Stimulated activated naive B cell treated with anti-CD40 and anti-IgM and Interleukin-4, amounts not matched to agents 10 μg/mL and 1 μg/mL and 100 μg/mL, for 72 hours (primary cell): Measurements from ENCODE around the gene TEFM.
"Not testable (repeated sequence)": the region's sequence is repeated elsewhere in the genome, so short reads cannot be mapped to it uniquely, and the experiment has no call there.

Source experiments
- ATAC-seq, 2 donors: fragments of 150-1000 bp; cut with Tn5 transposase; replicated peaks; 2 replicates each; pipeline ENCODE4 v1.10.0; 2021; ENCODE audit warnings: moderate library complexity in 1 of 2
- DNase-seq: peaks from one replicate; pipeline ENCODE4 v3.0.0; 2021
- H3K27ac Mint-ChIP-seq: one replicate; pipeline ENCODE4 v1.8.0; 2022; ENCODE audit warnings: mild to moderate bottlenecking, mixed read lengths
- H3K27me3 Mint-ChIP-seq, 2 donors: one replicate each; pipeline ENCODE4 v1.8.0; 2022; ENCODE audit warnings: mixed read lengths in 2 of 2
- H3K36me3 Mint-ChIP-seq, 2 donors: one replicate each; pipeline ENCODE4 v1.8.0; 2022; ENCODE audit warnings: mixed read lengths in 2 of 2, mild to moderate bottlenecking in 1 of 2
- H3K4me1 Mint-ChIP-seq, 2 donors: one replicate each; pipeline ENCODE4 v1.8.0; 2022; ENCODE audit warnings: mixed read lengths in 2 of 2, mild to moderate bottlenecking in 1 of 2
- H3K4me3 Mint-ChIP-seq, 2 donors: one replicate each; pipeline ENCODE4 v1.8.0; 2022; ENCODE audit warnings: mild to moderate bottlenecking in 2 of 2, mixed read lengths in 2 of 2, moderate library complexity in 1 of 2
- H3K9me3 Mint-ChIP-seq, 2 donors: one replicate each; pipeline ENCODE4 v1.8.0; 2022; ENCODE audit warnings: mixed read lengths in 2 of 2, mild to moderate bottlenecking in 1 of 2

TEFM gene, protein sequence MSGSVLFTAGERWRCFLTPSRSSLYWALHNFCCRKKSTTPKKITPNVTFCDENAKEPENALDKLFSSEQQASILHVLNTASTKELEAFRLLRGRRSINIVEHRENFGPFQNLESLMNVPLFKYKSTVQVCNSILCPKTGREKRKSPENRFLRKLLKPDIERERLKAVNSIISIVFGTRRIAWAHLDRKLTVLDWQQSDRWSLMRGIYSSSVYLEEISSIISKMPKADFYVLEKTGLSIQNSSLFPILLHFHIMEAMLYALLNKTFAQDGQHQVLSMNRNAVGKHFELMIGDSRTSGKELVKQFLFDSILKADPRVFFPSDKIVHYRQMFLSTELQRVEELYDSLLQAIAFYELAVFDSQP

DNA sequence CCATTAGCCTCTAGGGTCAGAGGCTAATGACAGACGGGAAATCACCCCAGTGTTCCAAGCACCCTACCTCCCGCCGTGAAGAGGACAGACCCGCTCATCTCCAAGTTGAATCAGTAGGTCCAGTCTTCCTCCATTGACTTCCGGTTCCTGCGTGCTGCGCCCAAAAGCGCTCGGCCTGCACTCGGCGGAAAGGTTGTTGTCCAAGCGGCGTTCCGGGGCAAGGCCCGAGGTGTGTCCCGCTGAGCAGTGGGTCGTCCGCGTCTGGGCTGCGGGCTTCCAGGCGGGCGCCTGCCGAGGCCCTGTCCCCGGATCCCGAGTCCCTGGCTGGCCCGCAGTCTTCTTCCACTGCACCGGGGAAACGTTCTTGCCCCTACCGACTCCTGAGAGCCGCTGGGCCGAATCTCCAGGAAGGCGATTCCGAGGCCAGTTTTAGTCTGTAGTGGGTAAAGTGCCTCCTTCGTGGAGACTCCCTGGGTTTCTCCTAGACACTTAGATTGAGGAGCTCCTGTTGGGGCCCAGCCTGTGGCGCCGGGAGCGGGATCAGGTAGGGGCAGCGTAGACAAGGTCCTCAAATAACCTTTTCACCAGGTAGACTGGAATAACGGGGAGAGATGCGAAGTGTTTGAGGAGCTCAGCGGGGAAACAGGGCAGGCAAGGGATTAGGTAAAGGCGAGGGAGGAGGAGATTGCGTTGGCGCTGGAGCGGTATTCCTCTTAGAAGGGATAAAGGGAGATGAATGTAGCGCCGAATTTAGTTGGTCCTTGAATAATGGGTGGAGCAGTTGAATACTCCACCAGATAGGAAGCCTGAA is at the start of gene TEFM:
TEFM (minus strand) TSS at position 138 of the 811 bp plus-strand sequence; CDS start at position 98, 40 bp downstream.
- peak; percentile 92 to 93 for ATAC-seq
- H3K9me3 Mint-ChIP-seq = peaks cover 0 to 1% of the 10 kb centered on the region in 2 donors
- peak within 1 kb of the TSS; percentile 97 for H3K27ac Mint-ChIP-seq

DNA sequence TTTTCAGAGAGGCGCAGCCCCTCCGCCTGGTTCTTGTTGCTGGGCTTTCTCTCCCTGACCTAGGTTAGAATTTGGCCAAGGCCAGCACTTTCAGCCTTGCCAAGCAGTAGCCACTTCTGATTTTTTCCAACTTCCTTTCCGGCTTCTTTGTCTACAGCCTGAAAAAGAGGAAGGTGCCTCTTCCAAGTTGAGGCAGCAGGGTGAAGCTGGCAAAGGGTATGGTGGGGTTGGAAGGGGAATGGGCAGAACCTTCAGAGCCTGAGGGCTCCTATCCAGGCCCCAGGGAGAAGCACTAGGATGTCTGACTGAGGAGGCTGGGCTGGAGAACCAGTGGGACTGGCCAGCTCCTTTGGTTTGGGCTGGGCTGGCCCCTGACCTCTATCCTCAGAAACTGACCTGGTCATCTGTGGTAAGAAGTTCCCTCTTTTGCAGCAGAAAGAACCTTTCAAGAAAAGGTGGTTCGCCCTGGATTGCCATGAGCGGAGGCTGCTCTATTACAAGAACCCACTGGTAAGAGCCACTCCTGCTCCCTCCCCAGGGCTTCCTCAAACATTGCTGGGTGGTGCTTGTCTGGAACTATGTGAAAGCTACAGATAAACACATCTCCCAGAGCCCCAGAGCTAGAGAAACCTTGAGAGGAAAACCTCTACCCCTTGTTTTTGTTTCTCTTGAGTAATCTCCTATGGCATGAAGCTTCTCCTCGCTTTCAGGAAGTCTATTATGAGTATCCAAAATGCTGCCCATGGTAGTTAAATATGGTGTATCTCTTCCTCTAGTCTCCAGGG is 48.2 kb upstream of the TEFM start:
- Mint-ChIP-seq H3K9me3 (no peaks in the 10 kb centered on the region), H3K4me3 (no peak overlapping the region), H3K4me1 (peaks cover 56 to 90% of the 10 kb centered on the region in 2 donors), H3K27ac (no peak overlapping the region), H3K27me3 (no peaks in the 10 kb centered on the region), H3K36me3 (peaks cover 41 to 51% of the 10 kb centered on the region in 2 donors)
- ATAC-seq = peak; percentile 30 to 32
- no peak for DNase-seq

More for the DNA sequence above, at the start of gene TEFM:
- Mint-ChIP-seq H3K4me1 (peaks cover 30 to 50% of the 10 kb centered on the region in 2 donors), H3K36me3 (peaks cover 7 to 28% of the 10 kb centered on the region in 2 donors), H3K27me3 (no peaks in the 10 kb centered on the region), H3K4me3 (peak within 1 kb of the TSS; percentile 90 to 96)
- peak; percentile 92 for DNase-seq

DNA sequence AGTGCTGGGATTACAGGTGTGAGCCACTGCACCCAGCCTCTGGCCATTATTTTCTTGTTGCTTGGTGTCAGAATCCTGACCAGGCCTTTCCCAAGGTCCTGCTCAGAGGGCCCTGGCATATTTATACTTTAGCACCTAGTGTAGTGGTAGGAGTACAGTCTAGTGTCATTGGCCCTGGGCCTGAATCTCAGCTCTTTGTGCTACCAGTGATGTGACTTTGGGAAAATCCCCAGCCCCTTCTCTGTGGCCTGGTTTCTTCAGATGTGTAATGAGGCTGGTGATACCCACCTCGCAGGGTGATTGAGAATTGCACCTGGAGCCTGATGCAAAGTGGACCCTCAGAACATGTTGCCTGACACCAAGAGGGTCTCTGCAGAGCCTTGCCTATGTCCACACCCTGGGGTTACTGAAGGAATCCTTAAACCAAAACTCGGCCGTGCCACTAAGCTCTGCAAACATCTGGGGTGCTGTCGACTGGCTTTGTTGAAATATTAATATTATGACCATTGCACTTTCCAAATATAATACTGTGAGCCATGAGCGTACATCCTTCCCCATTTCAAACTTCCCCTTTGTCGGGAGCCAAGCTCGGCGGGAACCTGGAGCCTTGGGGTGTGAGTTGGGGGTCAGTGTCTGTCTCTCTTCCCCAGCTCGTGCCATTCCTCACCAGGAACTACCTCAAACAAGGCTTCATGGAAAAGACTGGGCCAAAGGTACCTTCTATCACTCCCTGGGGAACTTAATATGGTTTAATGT is 46.8 kb upstream of the TEFM start:
- no peak overlapping the region for H3K27ac Mint-ChIP-seq
- ATAC-seq (peak; percentile 61 to 71), DNase-seq (no peak)

DNA sequence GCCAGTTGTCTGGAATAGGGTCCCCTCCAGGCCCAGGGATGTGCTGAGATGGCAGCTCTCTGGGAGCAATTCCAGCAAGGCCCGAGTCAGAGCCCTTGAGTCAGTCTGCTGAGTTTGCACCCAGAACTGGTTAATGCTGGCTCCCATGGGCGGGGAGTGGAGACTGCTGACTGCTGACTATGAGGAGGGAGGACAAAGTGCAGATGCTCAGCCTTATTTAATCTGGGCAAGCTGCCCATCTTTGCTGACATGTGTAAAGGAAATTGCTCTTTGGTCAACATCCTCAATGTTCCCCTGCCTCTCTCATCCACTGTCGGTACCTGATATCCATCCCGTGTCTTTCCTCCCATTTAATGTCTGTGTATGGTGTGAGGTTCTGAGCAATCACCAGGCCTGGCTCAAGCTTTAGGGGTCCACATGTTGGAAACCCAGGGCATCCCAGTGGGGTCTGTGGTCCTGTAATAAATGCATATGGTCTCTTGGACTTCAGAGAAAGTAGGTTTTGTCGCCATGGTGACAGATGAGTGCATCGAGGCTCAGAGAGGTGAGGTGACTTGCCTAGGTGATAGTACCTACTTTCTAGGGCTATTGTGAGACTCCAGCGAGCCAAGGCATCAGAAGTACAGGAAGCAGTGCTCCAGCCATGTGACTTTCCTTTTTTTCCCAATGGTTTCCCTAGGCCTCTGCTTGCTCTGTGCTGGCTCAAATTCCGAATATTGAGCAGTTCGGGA is 44.8 kb upstream of the TEFM start:
- no peak overlapping the region for H3K4me3 Mint-ChIP-seq
- H3K27ac Mint-ChIP-seq = peak overlapping the region; percentile 31
- H3K4me1 Mint-ChIP-seq = peaks cover 33 to 68% of the 10 kb centered on the region in 2 donors
- peaks cover 29 to 35% of the 10 kb centered on the region in 2 donors for H3K36me3 Mint-ChIP-seq
- no peak for ATAC-seq
- H3K9me3 Mint-ChIP-seq = no peaks in the 10 kb centered on the region
- H3K27me3 Mint-ChIP-seq = no peaks in the 10 kb centered on the region
- no peak for DNase-seq

More for the DNA sequence above, 46.8 kb upstream of the TEFM start:
- H3K4me1 Mint-ChIP-seq = peaks cover 45 to 83% of the 10 kb centered on the region in 2 donors
- peaks cover 38 to 45% of the 10 kb centered on the region in 2 donors for H3K36me3 Mint-ChIP-seq
- H3K9me3 Mint-ChIP-seq = no peaks in the 10 kb centered on the region
- H3K4me3 Mint-ChIP-seq = peak overlapping the region; percentile 9 to 13
- H3K27me3 Mint-ChIP-seq = no peaks in the 10 kb centered on the region

DNA sequence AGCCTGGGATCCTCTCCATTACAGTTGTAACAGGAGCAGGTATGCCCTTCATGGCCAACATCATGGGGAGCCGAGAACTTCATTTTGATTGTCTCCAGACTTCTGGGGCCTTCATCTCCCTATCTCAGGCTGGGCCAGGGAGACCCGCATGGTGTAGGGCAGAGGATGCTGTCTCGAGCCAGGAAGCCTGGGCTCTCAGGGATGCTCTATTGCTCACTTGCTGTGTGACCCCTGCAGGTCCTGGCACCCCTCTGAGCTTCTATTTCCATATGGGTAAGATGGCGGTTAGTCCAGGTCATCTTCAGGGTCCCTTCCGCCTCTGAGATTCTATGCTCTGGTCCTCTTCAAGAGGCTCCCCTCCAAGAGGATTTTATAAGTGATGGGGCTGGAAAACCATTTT is 44.2 kb upstream of the TEFM start:
- Mint-ChIP-seq H3K27me3 (no peaks in the 10 kb centered on the region), H3K4me1 (peaks cover 32 to 67% of the 10 kb centered on the region in 2 donors), H3K9me3 (no peaks in the 10 kb centered on the region), H3K4me3 (no peak overlapping the region), H3K27ac (no peak overlapping the region), H3K36me3 (peaks cover 34 to 39% of the 10 kb centered on the region in 2 donors)
- DNase-seq = no peak
- no peak for ATAC-seq

DNA sequence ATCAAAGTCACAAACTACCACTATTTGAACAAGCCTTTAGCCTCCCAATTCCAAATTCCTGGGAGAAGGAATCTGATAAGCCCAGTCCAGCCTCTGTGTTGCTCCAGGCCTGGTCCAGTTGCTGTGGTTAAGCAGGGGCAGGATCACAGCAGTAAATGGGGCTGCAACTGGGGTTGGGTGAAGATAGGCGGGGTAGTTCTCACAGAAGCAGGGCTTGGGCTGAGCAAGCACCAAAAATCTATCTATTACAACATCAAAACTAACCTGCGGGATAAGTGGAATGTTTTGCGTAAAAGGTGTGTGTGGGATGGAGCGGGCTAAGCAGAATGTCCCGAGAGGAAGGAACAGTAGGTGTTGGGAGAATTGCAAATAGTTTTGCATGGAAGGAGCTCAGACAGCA is 41.8 kb upstream of the TEFM start:
- Mint-ChIP-seq H3K4me3 (no peak overlapping the region), H3K9me3 (no peaks in the 10 kb centered on the region), H3K27me3 (no peaks in the 10 kb centered on the region), H3K36me3 (peaks cover 42 to 44% of the 10 kb centered on the region in 2 donors), H3K27ac (no peak overlapping the region), H3K4me1 (peaks cover 17 to 43% of the 10 kb centered on the region in 2 donors)
- ATAC-seq (no peak), DNase-seq (no peak)

DNA sequence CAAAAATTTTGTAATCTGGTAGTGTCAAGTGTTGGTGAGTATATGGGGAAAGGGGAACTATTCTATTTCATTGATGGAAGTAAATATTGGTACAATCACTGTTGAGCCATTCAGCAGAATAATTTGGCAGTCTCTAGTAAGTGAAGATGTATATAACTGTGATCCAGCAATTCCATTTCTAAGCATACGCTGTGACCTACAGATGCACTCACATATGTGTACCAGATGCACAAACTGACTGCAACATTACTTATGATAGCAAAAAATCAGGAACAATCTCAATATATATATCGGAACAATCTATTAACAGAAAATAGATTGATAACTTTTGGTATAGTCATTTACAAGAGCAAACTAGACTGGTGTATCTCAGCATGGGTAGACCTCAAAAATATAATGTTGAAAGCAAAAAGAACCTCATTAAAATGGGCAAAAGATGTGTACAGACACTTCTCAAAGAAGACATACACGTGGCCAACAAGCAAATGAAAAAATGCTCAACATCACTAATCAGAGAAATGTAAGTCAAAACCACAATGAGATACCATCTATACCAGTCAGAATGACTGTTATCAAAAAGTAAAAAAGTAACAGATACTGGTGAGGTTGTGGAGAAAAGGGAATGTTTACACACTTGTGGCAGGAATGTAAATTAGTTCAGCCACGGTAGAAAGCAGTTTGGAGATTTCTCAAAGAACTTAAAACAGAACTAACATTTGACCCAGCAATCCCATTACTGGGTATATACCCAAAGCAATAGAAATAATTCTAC is 36.5 kb upstream of the TEFM start:
- no peaks in the 10 kb centered on the region for H3K27me3 Mint-ChIP-seq
- ATAC-seq (no peak), DNase-seq (no peak)
- H3K4me3 Mint-ChIP-seq = no peak overlapping the region
- H3K27ac Mint-ChIP-seq = no peak overlapping the region
- no peaks in the 10 kb centered on the region for H3K9me3 Mint-ChIP-seq
- peaks cover 5 to 16% of the 10 kb centered on the region in 2 donors for H3K4me1 Mint-ChIP-seq
- H3K36me3 Mint-ChIP-seq = peaks cover 56 to 57% of the 10 kb centered on the region in 2 donors

DNA sequence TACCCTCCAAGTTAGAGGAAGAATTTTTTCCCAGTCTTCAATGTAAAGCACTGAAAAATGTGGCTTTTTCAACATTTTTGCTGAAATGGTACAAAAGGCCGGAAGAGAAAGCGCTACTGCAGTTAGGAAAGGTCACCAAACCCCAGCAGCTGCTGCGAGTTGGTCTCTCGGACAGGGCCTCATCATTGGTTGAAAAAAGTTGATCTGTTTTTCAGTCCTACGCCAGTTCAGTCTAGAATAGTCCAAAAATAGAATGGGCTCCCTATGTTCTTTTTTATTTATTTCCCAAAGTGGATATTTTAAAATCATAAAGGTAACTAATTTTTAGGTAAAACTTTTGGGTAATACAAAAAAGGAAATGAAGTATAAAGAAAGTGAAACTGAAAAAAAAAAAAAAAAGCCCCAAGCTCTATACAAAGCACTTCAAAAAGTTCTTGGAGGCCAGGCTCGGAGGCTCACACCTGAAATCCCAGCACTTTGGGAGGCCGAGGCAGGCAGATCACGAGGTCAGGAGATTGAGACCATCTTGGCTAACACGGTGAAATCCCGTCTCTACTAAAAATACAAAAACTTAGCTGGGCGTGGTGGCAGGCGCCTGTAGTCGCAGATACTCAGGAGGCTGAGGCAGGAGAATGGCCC is 33.1 kb upstream of the TEFM start:
- peak; percentile 62 to 64 for ATAC-seq
- DNase-seq = no peak
- Mint-ChIP-seq H3K4me1 (peaks cover 5 to 19% of the 10 kb centered on the region in 2 donors), H3K27ac (peak overlapping the region; percentile 93), H3K4me3 (peak overlapping the region in 1 of 2 donors; percentile 48), H3K9me3 (no peaks in the 10 kb centered on the region), H3K36me3 (peaks cover 59 to 62% of the 10 kb centered on the region in 2 donors), H3K27me3 (no peaks in the 10 kb centered on the region)

DNA sequence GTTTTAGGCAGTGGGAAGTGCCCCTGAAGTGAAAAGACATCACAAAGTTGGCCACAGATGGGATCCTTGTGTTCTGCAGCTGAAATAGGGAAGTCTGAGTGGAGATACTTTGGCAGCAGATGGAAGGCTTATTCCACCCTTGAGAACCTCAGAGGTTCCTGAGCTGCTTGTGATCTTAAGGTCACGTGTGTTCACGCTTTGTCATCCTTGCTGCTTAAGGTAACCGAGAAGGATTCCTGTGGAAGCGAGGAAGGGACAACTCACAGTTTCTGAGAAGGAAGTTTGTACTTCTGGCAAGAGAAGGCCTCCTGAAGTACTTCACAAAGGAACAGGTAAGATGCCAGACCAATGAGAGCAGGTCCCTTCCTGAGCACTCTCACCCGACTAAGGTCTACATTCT is 27.9 kb upstream of the TEFM start:
- Mint-ChIP-seq H3K9me3 (no peaks in the 10 kb centered on the region), H3K4me3 (no peak overlapping the region), H3K27ac (no peak overlapping the region), H3K27me3 (no peaks in the 10 kb centered on the region), H3K4me1 (peaks cover 3 to 13% of the 10 kb centered on the region in 2 donors), H3K36me3 (peaks cover 49 to 55% of the 10 kb centered on the region in 2 donors)
- ATAC-seq (no peak), DNase-seq (no peak)

DNA sequence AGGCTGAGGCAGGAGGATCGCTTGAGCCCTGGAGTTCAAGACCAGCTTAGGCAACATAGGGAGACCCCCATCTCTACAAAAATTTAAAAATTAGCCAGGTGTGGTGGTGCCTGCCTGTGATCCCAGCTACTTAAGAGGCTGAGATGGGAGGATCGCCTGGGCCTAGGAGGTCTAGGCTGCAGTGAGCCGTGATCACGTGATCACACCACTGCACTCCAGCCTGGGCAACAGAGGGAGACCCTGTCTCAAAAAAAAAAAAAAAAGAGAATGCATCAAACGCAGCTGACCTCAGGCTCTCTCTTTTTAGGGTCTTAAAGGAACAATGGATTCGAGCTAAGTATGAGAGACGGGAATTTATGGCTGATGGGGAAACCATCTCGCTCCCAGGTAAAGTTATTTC is 25.5 kb upstream of the TEFM start:
- H3K4me1 Mint-ChIP-seq, H3K27me3 Mint-ChIP-seq, ATAC-seq, H3K27ac Mint-ChIP-seq, DNase-seq, H3K9me3 Mint-ChIP-seq, H3K4me3 Mint-ChIP-seq: not testable (repeated sequence)
- peaks cover 43 to 51% of the 10 kb centered on the region in 2 donors for H3K36me3 Mint-ChIP-seq

DNA sequence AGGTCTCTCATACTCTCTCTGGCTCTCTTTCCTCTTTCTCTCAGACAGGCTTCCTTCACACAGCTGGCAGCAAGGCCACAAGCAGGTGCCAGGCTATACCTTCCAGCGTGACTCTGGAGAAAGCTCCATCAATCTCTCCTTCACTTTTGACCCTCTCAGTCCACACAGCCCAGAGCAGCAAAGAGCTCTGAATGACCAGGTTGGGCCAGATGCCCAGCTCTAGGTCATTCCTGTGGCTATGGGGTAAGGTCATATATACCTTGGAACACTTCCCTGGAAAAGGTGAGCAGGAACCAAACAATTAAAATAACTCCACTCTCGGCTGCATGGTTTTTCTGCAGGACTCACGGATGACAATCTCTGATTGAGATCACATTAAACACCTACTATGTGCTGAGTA is 24.5 kb upstream of the TEFM start:
- DNase-seq = no peak
- H3K27ac Mint-ChIP-seq = no peak overlapping the region
- ATAC-seq = no peak
- no peaks in the 10 kb centered on the region for H3K9me3 Mint-ChIP-seq
- no peaks in the 10 kb centered on the region for H3K27me3 Mint-ChIP-seq
- H3K4me1 Mint-ChIP-seq = peaks cover 10 to 11% of the 10 kb centered on the region in 2 donors
- no peak overlapping the region for H3K4me3 Mint-ChIP-seq
- peaks cover 43 to 51% of the 10 kb centered on the region in 2 donors for H3K36me3 Mint-ChIP-seq

DNA sequence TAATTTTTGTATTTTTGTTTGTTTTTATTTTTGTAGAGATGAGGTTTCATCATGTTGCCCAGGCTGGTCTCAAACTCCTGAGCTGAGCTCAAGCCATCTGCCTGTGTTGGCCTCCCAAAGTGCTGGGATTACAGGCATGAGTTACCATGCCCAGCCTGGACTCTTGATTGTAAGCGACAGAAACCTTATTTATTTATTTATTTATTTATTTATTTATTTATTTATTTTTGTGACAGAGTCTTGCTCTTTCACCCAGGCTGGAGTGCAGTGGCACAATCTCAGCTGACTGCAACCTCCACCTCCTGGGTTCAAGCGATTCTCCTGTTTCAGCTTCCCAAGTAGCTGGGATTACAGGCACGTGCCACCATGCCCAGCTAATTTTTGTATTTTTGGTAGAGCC is 23.8 kb upstream of the TEFM start:
- not testable (repeated sequence) for DNase-seq, ATAC-seq, H3K4me3 Mint-ChIP-seq, H3K9me3 Mint-ChIP-seq, H3K27me3 Mint-ChIP-seq, H3K27ac Mint-ChIP-seq
- Mint-ChIP-seq H3K4me1 (peaks cover 10 to 11% of the 10 kb centered on the region in 2 donors), H3K36me3 (peaks cover 40 to 49% of the 10 kb centered on the region in 2 donors)
